DND-41 (cell line): ENCODE results near the gene BFAR.

Experiments
- ATAC-seq: fragments of 200-7000 bp; cut with Tn5 transposase; 3 replicates; pipeline ENCODE4 v1.9.1; 2021; ENCODE audit warnings: low read depth; ENCODE audit not compliant: insufficient read depth
- DNase-seq: peaks from one replicate; pipeline ENCODE4 v3.0.0-alpha.2; 2020
- H2AFZ ChIP-seq: 2 replicates; pipeline ENCODE4 v1.6.0; 2012; ENCODE audit warnings: low read depth, low read length
- H3K27ac ChIP-seq: 2 replicates; pipeline ENCODE4 v1.5.1; 2012; ENCODE audit warnings: low read length, inconsistent platforms
- H3K27me3 ChIP-seq: fragments of 200-600 bp; sonication (generic); 2 replicates; pipeline ENCODE4 v1.6.0; 2012; ENCODE audit warnings: low read length, mild to moderate bottlenecking, inconsistent platforms; ENCODE audit not compliant: insufficient read depth, poor library complexity
- H3K36me3 ChIP-seq: 2 replicates; pipeline ENCODE4 v1.5.1; 2012; ENCODE audit warnings: low read length, inconsistent platforms; ENCODE audit not compliant: insufficient read depth
- H3K4me1 ChIP-seq: 2 replicates; pipeline ENCODE4 v1.5.1; 2012; ENCODE audit warnings: mild to moderate bottlenecking, low read length; ENCODE audit not compliant: insufficient read depth
- H3K4me2 ChIP-seq: 2 replicates; pipeline ENCODE4 v1.6.0; 2012; ENCODE audit warnings: mild to moderate bottlenecking, moderate library complexity, low read length, inconsistent platforms; ENCODE audit not compliant: insufficient read depth
- H3K4me3 ChIP-seq, 2 experiments: fragments of 200-600 bp in 1 of 2; shearing (Covaris generic) in 1 of 2; 2 replicates each; pipeline ENCODE4 v1.5.1; 2012 to 2016; ENCODE audit warnings: inconsistent platforms in 2 of 2, low read length in 2 of 2, mild to moderate bottlenecking in 2 of 2, low read depth in 1 of 2, moderate library complexity in 1 of 2
- H3K79me2 ChIP-seq: 2 replicates; pipeline ENCODE4 v1.6.0; 2012; ENCODE audit warnings: low read length, inconsistent platforms; ENCODE audit not compliant: insufficient read depth
- H3K9ac ChIP-seq: 2 replicates; pipeline ENCODE4 v1.6.0; 2012; ENCODE audit warnings: low read depth, mild to moderate bottlenecking, inconsistent platforms, low read length, moderate library complexity
- H3K9me3 ChIP-seq: 2 replicates; pipeline ENCODE4 v1.5.1; 2012; ENCODE audit warnings: low read length, moderate library complexity, mild to moderate bottlenecking, inconsistent platforms; ENCODE audit not compliant: insufficient read depth, severe bottlenecking
- H4K20me1 ChIP-seq: 2 replicates; pipeline ENCODE4 v1.6.0; 2012; ENCODE audit warnings: low read length; ENCODE audit not compliant: insufficient read depth
- CTCF ChIP-seq: IDR thresholded peaks from 2 replicates; pipeline ENCODE4 v1.5.1; 2012; ENCODE audit warnings: borderline replicate concordance, low read length, moderate library complexity, mild to moderate bottlenecking; ENCODE audit not compliant: poor library complexity, severe bottlenecking; ENCODE audit errors: extremely low read depth
- EZH2 ChIP-seq: IDR thresholded peaks from 3 replicates; pipeline ENCODE4 v1.6.1; 2012; ENCODE audit warnings: borderline replicate concordance, low read depth, mild to moderate bottlenecking, moderate library complexity, low read length, inconsistent platforms; ENCODE audit not compliant: severe bottlenecking

Gene BFAR

GRCh38 chr16:14649816-14650215 lies 17.1 kb downstream of the BFAR start:
- Histone ChIP-seq H3K9ac (no peak overlapping the region), H3K4me1 (no peaks in the 10 kb centered on the region), H3K27ac (no peak overlapping the region), H2AFZ (no peak overlapping the region), H3K4me3 (no peak overlapping the region), H3K36me3 (peaks cover 90% of the 10 kb centered on the region), H3K27me3 (no peaks in the 10 kb centered on the region), H3K4me2 (no peak overlapping the region), H4K20me1 (peaks cover 13% of the 10 kb centered on the region; the same call in 1 of the 2 replicates), H3K9me3 (no peaks in the 10 kb centered on the region), H3K79me2 (peaks cover 9% of the 10 kb centered on the region)
- TF ChIP-seq EZH2 (no peak), CTCF (no peak)
- ATAC-seq, result no peak
- DNase-seq, result no peak

- no peak for ATAC-seq
These were observed 17.9 kb downstream of the BFAR start for GRCh38 chr16:14650629-14651028.

GRCh38 chr16:14652726-14653125 lies 20.0 kb downstream of the BFAR start:
- Histone ChIP-seq H3K4me1 (no peaks in the 10 kb centered on the region), H3K9ac (no peak overlapping the region), H3K36me3 (peaks cover 87% of the 10 kb centered on the region), H3K79me2 (no peaks in the 10 kb centered on the region; the same call in 1 of the 2 replicates), H3K27ac (no peak overlapping the region), H3K9me3 (no peaks in the 10 kb centered on the region), H3K4me2 (no peak overlapping the region), H2AFZ (no peak overlapping the region), H4K20me1 (0 out of 2 replicates have a peak, but pooled peaks cover 7% of the 10 kb centered on the region), H3K27me3 (no peaks in the 10 kb centered on the region), H3K4me3 (no peak overlapping the region)
- TF ChIP-seq EZH2, result no peak
- TF ChIP-seq CTCF, result no peak
- DNase-seq, result no peak
- no peak for ATAC-seq

More at GRCh38 chr16:14650629-14651028, 17.9 kb downstream of the BFAR start:
- Histone ChIP-seq H3K36me3 (peaks cover 87% of the 10 kb centered on the region), H3K4me1 (no peaks in the 10 kb centered on the region), H3K79me2 (peaks cover 3% of the 10 kb centered on the region; the same call in 1 of the 2 replicates), H3K9me3 (no peaks in the 10 kb centered on the region), H3K27me3 (no peaks in the 10 kb centered on the region), H3K4me3 (no peak overlapping the region), H2AFZ (no peak overlapping the region), H3K9ac (no peak overlapping the region), H4K20me1 (peaks cover 11% of the 10 kb centered on the region; the same call in 1 of the 2 replicates), H3K4me2 (no peak overlapping the region), H3K27ac (no peak overlapping the region)
- DNase-seq, result no peak
- TF ChIP-seq EZH2 (no peak), CTCF (no peak)

- DNase-seq, result peak; percentile 16
- Histone ChIP-seq H3K27me3 (no peaks in the 10 kb centered on the region), H3K9me3 (no peaks in the 10 kb centered on the region), H2AFZ (no peak overlapping the region), H3K4me1 (no peaks in the 10 kb centered on the region), H3K9ac (no peak overlapping the region), H3K4me2 (no peak overlapping the region), H3K27ac (no peak overlapping the region), H4K20me1 (no peaks in the 10 kb centered on the region), H3K36me3 (peaks cover 77% of the 10 kb centered on the region), H3K4me3 (no peak overlapping the region), H3K79me2 (no peaks in the 10 kb centered on the region)
- ATAC-seq, result peak; percentile 85
- TF ChIP-seq CTCF, result no peak
- no peak for TF ChIP-seq EZH2
These were observed 25.3 kb downstream of the BFAR start for GRCh38 chr16:14658063-14658462.
